RWPE2 (cell line): ENCODE results near the gene NKX2-4.

Experiments used
- ATAC-seq: fragments of 200-7000 bp; cut with Tn5 transposase; 3 replicates; pipeline ENCODE4 v1.9.1; 2021; ENCODE audit warnings: low read depth
- DNase-seq: peaks from one replicate; pipeline ENCODE4 v3.0.0-alpha.2; 2020; ENCODE audit warnings: low spot score
- H3K27ac ChIP-seq: fragments of 450-650 bp; 2 replicates; pipeline ENCODE4 v1.5.1; 2017; ENCODE audit warnings: mild to moderate bottlenecking; ENCODE audit not compliant: poor library complexity, severe bottlenecking
- H3K27me3 ChIP-seq: fragments of 250-450 bp; sonication (Bioruptor Pico); 2 replicates; pipeline ENCODE4 v1.5.1; 2021; ENCODE audit warnings: mild to moderate bottlenecking, moderate library complexity; ENCODE audit not compliant: insufficient read depth, poor library complexity, severe bottlenecking
- H3K36me3 ChIP-seq: fragments of 250-450 bp; sonication (Bioruptor Pico); 2 replicates; pipeline ENCODE4 v1.5.1; 2020; ENCODE audit warnings: low read depth, mild to moderate bottlenecking, moderate library complexity
- H3K4me1 ChIP-seq: fragments of 250-450 bp; sonication (Bioruptor Pico); 2 replicates; pipeline ENCODE4 v1.5.1; 2021; ENCODE audit warnings: mild to moderate bottlenecking, moderate library complexity; ENCODE audit not compliant: insufficient read depth, poor library complexity, severe bottlenecking
- H3K4me3 ChIP-seq: fragments of 250-450 bp; sonication (Bioruptor Pico); 2 replicates; pipeline ENCODE4 v1.5.1; 2021; ENCODE audit warnings: mild to moderate bottlenecking, moderate library complexity; ENCODE audit not compliant: severe bottlenecking
- H3K9me3 ChIP-seq: fragments of 250-450 bp; sonication (Bioruptor Pico); 2 replicates; pipeline ENCODE4 v1.5.1; 2021; ENCODE audit warnings: mild to moderate bottlenecking, moderate library complexity; ENCODE audit not compliant: severe bottlenecking
- TF ChIP-seq, protein P1 (sequence below): fragments of 450-650 bp; IDR thresholded peaks from one replicate; pipeline ENCODE4 v1.5.1; 2017; ENCODE audit warnings: mild to moderate bottlenecking, moderate library complexity; ENCODE audit not compliant: poor library complexity, severe bottlenecking

The NKX2-4 gene

DNA sequence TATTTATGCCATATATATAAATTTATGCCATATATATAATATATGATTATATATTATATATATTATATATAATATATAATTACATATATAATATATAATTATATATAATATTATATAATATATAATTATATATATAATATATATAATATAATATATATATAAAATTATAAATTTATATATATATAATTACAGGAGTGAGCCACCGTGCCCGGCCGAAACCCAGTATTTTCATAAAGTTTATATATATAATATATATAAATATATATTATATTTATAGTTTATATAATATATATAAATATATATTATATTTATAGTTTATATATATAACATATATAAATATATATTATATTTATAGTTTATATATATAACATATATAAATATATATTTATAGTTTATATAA, 31.6 kb downstream of the NKX2-4 start:
- no peak overlapping the region for H3K27ac ChIP-seq
- peaks cover 79% of the 10 kb centered on the region for H3K36me3 ChIP-seq
- H3K9me3 ChIP-seq: no peaks in the 10 kb centered on the region
- DNase-seq: no peak
- no peaks in the 10 kb centered on the region for H3K27me3 ChIP-seq
- TF ChIP-seq, protein P1, sequence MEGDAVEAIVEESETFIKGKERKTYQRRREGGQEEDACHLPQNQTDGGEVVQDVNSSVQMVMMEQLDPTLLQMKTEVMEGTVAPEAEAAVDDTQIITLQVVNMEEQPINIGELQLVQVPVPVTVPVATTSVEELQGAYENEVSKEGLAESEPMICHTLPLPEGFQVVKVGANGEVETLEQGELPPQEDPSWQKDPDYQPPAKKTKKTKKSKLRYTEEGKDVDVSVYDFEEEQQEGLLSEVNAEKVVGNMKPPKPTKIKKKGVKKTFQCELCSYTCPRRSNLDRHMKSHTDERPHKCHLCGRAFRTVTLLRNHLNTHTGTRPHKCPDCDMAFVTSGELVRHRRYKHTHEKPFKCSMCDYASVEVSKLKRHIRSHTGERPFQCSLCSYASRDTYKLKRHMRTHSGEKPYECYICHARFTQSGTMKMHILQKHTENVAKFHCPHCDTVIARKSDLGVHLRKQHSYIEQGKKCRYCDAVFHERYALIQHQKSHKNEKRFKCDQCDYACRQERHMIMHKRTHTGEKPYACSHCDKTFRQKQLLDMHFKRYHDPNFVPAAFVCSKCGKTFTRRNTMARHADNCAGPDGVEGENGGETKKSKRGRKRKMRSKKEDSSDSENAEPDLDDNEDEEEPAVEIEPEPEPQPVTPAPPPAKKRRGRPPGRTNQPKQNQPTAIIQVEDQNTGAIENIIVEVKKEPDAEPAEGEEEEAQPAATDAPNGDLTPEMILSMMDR: no peak
- H3K4me1 ChIP-seq: peaks cover 12% of the 10 kb centered on the region
- H3K4me3 ChIP-seq: no peak overlapping the region
- no peak for ATAC-seq

DNA sequence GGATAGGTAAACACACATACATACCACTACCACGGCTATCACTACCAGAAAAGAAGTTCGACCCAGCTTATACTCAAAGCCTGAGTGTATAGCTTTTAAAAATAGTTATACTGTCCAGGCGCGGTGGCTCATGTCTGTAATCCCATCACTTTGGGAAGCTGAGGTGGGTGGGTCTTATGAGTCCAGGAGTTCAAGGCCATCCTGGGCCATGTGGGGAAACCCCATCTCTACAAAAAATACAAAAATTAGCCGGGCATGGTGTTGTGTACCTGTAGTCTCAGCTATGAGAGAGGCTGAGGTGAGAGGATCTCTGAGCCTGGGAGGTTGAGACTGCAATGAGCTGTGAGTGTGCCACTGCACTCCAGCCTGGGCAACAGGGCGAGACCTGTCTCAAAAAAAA, 32.9 kb downstream of the NKX2-4 start:
- no peak for DNase-seq
- TF ChIP-seq, protein P1: no peak
- H3K9me3 ChIP-seq: no peaks in the 10 kb centered on the region
- peaks cover 72% of the 10 kb centered on the region for H3K36me3 ChIP-seq
- no peak for ATAC-seq
- no peaks in the 10 kb centered on the region for H3K27me3 ChIP-seq
- H3K4me1 ChIP-seq: peaks cover 13% of the 10 kb centered on the region
- H3K27ac ChIP-seq: no peak overlapping the region
- H3K4me3 ChIP-seq: no peak overlapping the region

DNA sequence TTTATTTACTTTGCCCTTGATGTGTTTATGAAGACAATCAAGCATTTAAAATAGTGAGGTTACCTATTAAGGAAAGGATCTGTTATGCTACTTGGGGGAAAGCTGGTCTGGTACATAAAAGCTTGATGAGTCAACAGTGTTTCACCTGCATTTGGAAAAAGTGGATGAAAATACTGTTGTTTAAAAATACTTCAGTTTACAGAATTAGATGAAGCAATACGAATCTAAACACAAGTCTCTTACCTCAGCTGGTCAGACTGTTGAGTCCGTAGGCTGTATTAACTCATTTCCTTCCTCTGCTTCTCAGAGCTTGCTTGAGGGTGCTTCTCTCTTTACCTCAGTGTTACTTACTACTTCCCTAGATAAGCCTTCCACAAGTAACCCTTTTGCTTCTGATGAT, 36.1 kb downstream of the NKX2-4 start:
- no peaks in the 10 kb centered on the region for H3K27me3 ChIP-seq
- ATAC-seq: peak; percentile 90
- no peak for DNase-seq

DNA sequence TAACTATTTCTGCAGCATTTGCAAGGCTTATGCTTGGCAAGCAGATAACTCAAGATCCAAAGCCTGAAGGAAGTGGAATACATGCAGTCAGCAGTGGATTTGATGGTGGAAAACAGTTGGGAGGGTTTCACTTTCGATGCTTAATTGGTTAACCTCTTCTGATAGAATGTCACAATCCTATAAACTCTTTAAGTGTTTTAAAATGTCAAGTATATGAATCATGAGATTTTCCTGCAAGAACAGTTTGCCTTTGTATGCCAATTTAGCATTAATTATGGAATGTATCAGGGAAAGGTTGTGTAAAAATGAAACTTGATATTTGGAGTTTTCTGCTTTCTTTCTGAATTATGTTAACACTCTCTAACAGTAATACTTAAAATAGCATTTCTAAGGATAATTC, 36.6 kb downstream of the NKX2-4 start:
- DNase-seq (no peak), ATAC-seq (peak; percentile 52)
- Histone ChIP-seq H3K27me3 (no peaks in the 10 kb centered on the region), H3K9me3 (no peaks in the 10 kb centered on the region), H3K27ac (peak overlapping the region; percentile 54), H3K4me3 (no peak overlapping the region), H3K36me3 (peaks cover 76% of the 10 kb centered on the region), H3K4me1 (peaks cover 13% of the 10 kb centered on the region)
- TF ChIP-seq, protein P1: no peak

More for the DNA sequence above, 36.1 kb downstream of the NKX2-4 start:
- H3K9me3 ChIP-seq: no peaks in the 10 kb centered on the region
- peaks cover 71% of the 10 kb centered on the region for H3K36me3 ChIP-seq
- no peak overlapping the region for H3K4me3 ChIP-seq
- H3K27ac ChIP-seq: peak overlapping the region; percentile 54
- H3K4me1 ChIP-seq: peaks cover 13% of the 10 kb centered on the region
- TF ChIP-seq, protein P1: no peak

DNA sequence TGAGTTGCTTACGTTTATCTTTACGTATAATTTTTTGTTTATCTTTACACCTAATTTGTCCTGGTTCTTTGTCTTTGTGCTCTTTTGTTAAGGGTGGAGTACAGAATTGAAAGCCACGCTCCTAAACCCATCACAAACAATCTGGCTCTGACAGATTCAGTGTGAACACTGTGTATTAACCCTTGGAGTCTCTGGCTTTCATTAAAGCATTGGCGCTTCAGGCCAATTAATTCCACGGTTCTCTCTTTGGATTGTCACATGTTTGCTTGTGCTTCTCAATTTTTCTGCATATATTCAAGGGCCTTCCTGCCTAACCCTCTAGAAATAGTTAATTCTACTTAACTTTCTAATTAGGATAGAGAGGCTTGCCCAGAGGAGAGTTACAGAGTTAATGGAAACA, 38.6 kb downstream of the NKX2-4 start:
- H3K4me1 ChIP-seq: peaks cover 13% of the 10 kb centered on the region
- H3K36me3 ChIP-seq: peaks cover 77% of the 10 kb centered on the region
- TF ChIP-seq, protein P1: no peak
- H3K27me3 ChIP-seq: no peaks in the 10 kb centered on the region
- no peak overlapping the region for H3K4me3 ChIP-seq
- ATAC-seq (no peak), DNase-seq (no peak)
- H3K9me3 ChIP-seq: no peaks in the 10 kb centered on the region
- H3K27ac ChIP-seq: no peak overlapping the region
